ENCODE results near the gene EBF3. TPM values are rescaled to one million over a fixed set of nuclear protein-coding genes. Genes with fewer than 3 reads are reported as not detected.
A peak's percentile ranks its signal among the peaks of the same experiment; 100 is the strongest.

The EBF3 gene
- total and polyA plus RNA-seq, 2 experiments from 2014 or later = 0.22 to 0.77 TPM

GRCh38 chr10:129877773-129878371 lies 86.2 kb downstream of the EBF3 start:
- peaks cover 19% of the 10 kb centered on the region for H3K27me3 ChIP-seq
- no peak overlapping the region for H3K4me2 ChIP-seq
- no peaks in the 10 kb centered on the region for H3K36me3 ChIP-seq (replicated peaks; ENCODE audit: insufficient read depth, low read depth)
- no peaks in the 10 kb centered on the region for H3K9me2 ChIP-seq (replicated peaks; ENCODE audit: insufficient read depth)
- no peaks in the 10 kb centered on the region for H3K4me1 ChIP-seq (ENCODE audit: insufficient read depth)
- no peak overlapping the region for H3K4me3 ChIP-seq
- 67% methylated on average over 9 of the region's 9 CpGs for WGBS (ENCODE audit: low lambda C conversion rate, missing lambda C conversion rate)
- no peak for DNase-seq (ENCODE audit: low spot score)
- H3K27ac ChIP-seq = no peak overlapping the region
- H4K20me1 ChIP-seq (ENCODE audit: insufficient read depth, poor library complexity, severe bottlenecking) = no peaks in the 10 kb centered on the region
- H2AFZ ChIP-seq = no peak overlapping the region
- no peaks in the 10 kb centered on the region for H3K9me3 ChIP-seq (ENCODE audit: low read depth)
- TF ChIP-seq, protein P1, sequence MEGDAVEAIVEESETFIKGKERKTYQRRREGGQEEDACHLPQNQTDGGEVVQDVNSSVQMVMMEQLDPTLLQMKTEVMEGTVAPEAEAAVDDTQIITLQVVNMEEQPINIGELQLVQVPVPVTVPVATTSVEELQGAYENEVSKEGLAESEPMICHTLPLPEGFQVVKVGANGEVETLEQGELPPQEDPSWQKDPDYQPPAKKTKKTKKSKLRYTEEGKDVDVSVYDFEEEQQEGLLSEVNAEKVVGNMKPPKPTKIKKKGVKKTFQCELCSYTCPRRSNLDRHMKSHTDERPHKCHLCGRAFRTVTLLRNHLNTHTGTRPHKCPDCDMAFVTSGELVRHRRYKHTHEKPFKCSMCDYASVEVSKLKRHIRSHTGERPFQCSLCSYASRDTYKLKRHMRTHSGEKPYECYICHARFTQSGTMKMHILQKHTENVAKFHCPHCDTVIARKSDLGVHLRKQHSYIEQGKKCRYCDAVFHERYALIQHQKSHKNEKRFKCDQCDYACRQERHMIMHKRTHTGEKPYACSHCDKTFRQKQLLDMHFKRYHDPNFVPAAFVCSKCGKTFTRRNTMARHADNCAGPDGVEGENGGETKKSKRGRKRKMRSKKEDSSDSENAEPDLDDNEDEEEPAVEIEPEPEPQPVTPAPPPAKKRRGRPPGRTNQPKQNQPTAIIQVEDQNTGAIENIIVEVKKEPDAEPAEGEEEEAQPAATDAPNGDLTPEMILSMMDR (IDR thresholded peaks at IDR 0.05; ENCODE audit: poor library complexity) = peak; percentile 26
- TF ChIP-seq EZH2 (IDR thresholded peaks at IDR 0.05; ENCODE audit: borderline replicate concordance) = no peak
- no peaks in the 10 kb centered on the region for H3K79me2 ChIP-seq

- Histone ChIP-seq H3K9me2 (replicated peaks; ENCODE audit: insufficient read depth) (no peaks in the 10 kb centered on the region), H3K4me3 (no peak overlapping the region), H3K36me3 (replicated peaks; ENCODE audit: insufficient read depth, low read depth) (no peaks in the 10 kb centered on the region), H3K27me3 (peaks cover 14% of the 10 kb centered on the region), H3K4me1 (ENCODE audit: insufficient read depth) (no peaks in the 10 kb centered on the region), H2AFZ (no peak overlapping the region), H4K20me1 (ENCODE audit: insufficient read depth, poor library complexity, severe bottlenecking) (no peaks in the 10 kb centered on the region), H3K79me2 (no peaks in the 10 kb centered on the region), H3K9me3 (ENCODE audit: low read depth) (no peaks in the 10 kb centered on the region), H3K4me2 (no peak overlapping the region), H3K27ac (no peak overlapping the region)
- no peak for DNase-seq (ENCODE audit: low spot score)
- WGBS (ENCODE audit: low lambda C conversion rate, missing lambda C conversion rate) = 91% methylated on average over 5 of the region's 5 CpGs
- TF ChIP-seq EZH2phosphoT487 (IDR thresholded peaks at IDR 0.05; ENCODE audit: low read depth, severe bottlenecking, unreplicated experiment) (no peak), EZH2 (IDR thresholded peaks at IDR 0.05; ENCODE audit: borderline replicate concordance) (no peak)
- TF ChIP-seq, protein P1 (IDR thresholded peaks at IDR 0.05; ENCODE audit: poor library complexity) = no peak
These were observed 87.2 kb downstream of the EBF3 start for GRCh38 chr10:129876838-129877237.

- no peak overlapping the region for H2AFZ ChIP-seq
- H3K36me3 ChIP-seq (replicated peaks; ENCODE audit: insufficient read depth, low read depth) = no peaks in the 10 kb centered on the region
- no peaks in the 10 kb centered on the region for H3K9me3 ChIP-seq (ENCODE audit: low read depth)
- no peak overlapping the region for H3K4me2 ChIP-seq
- TF ChIP-seq EZH2 (IDR thresholded peaks at IDR 0.05; ENCODE audit: borderline replicate concordance) = no peak
- TF ChIP-seq, protein P1 (IDR thresholded peaks at IDR 0.05; ENCODE audit: poor library complexity) = no peak
- TF ChIP-seq EZH2phosphoT487 (IDR thresholded peaks at IDR 0.05; ENCODE audit: low read depth, severe bottlenecking, unreplicated experiment) = no peak
- peaks cover 9% of the 10 kb centered on the region for H3K27me3 ChIP-seq
- H3K4me3 ChIP-seq = no peak overlapping the region
- no peaks in the 10 kb centered on the region for H3K9me2 ChIP-seq (replicated peaks; ENCODE audit: insufficient read depth)
- no peak overlapping the region for H3K27ac ChIP-seq
- DNase-seq (ENCODE audit: low spot score) = no peak
- H3K79me2 ChIP-seq = no peaks in the 10 kb centered on the region
- no peaks in the 10 kb centered on the region for H4K20me1 ChIP-seq (ENCODE audit: insufficient read depth, poor library complexity, severe bottlenecking)
- 86% methylated on average over 11 of the region's 11 CpGs for WGBS (ENCODE audit: low lambda C conversion rate, missing lambda C conversion rate)
- peaks cover 3% of the 10 kb centered on the region for H3K4me1 ChIP-seq (ENCODE audit: insufficient read depth)
These were observed 87.9 kb downstream of the EBF3 start for GRCh38 chr10:129875993-129876726.
